RWPE2 (cell line): ENCODE results near the gene GRK6.

ENCODE experiments used
- ATAC-seq: fragments of 200-7000 bp; cut with Tn5 transposase; 3 replicates; pipeline ENCODE4 v1.9.1; 2021; ENCODE audit warnings: low read depth
- DNase-seq: peaks from one replicate; pipeline ENCODE4 v3.0.0-alpha.2; 2020; ENCODE audit warnings: low spot score
- H3K27ac ChIP-seq: fragments of 450-650 bp; 2 replicates; pipeline ENCODE4 v1.5.1; 2017; ENCODE audit warnings: mild to moderate bottlenecking; ENCODE audit not compliant: poor library complexity, severe bottlenecking
- H3K27me3 ChIP-seq: fragments of 250-450 bp; sonication (Bioruptor Pico); 2 replicates; pipeline ENCODE4 v1.5.1; 2021; ENCODE audit warnings: mild to moderate bottlenecking, moderate library complexity; ENCODE audit not compliant: insufficient read depth, poor library complexity, severe bottlenecking
- H3K36me3 ChIP-seq: fragments of 250-450 bp; sonication (Bioruptor Pico); 2 replicates; pipeline ENCODE4 v1.5.1; 2020; ENCODE audit warnings: low read depth, mild to moderate bottlenecking, moderate library complexity
- H3K4me1 ChIP-seq: fragments of 250-450 bp; sonication (Bioruptor Pico); 2 replicates; pipeline ENCODE4 v1.5.1; 2021; ENCODE audit warnings: mild to moderate bottlenecking, moderate library complexity; ENCODE audit not compliant: insufficient read depth, poor library complexity, severe bottlenecking
- H3K4me3 ChIP-seq: fragments of 250-450 bp; sonication (Bioruptor Pico); 2 replicates; pipeline ENCODE4 v1.5.1; 2021; ENCODE audit warnings: mild to moderate bottlenecking, moderate library complexity; ENCODE audit not compliant: severe bottlenecking
- H3K9me3 ChIP-seq: fragments of 250-450 bp; sonication (Bioruptor Pico); 2 replicates; pipeline ENCODE4 v1.5.1; 2021; ENCODE audit warnings: mild to moderate bottlenecking, moderate library complexity; ENCODE audit not compliant: severe bottlenecking
- CTCF ChIP-seq: fragments of 450-650 bp; IDR thresholded peaks from one replicate; pipeline ENCODE4 v1.5.1; 2017; ENCODE audit warnings: mild to moderate bottlenecking, moderate library complexity; ENCODE audit not compliant: poor library complexity, severe bottlenecking

Gene GRK6

GRCh38 chr5:177478711-177479646 lies 52.5 kb downstream of the GRK6 start:
- peaks cover 10% of the 10 kb centered on the region for H3K36me3 ChIP-seq
- DNase-seq (no peak), ATAC-seq (peak; percentile 11)
- H3K27me3 ChIP-seq, result no peaks in the 10 kb centered on the region
- peak overlapping the region; percentile 1 for H3K27ac ChIP-seq
- TF ChIP-seq CTCF, result no peak
- H3K4me3 ChIP-seq, result no peak overlapping the region
- H3K9me3 ChIP-seq, result no peaks in the 10 kb centered on the region
- peaks cover 9% of the 10 kb centered on the region for H3K4me1 ChIP-seq

- DNase-seq, result no peak
- H3K27me3 ChIP-seq, result no peaks in the 10 kb centered on the region
- H3K36me3 ChIP-seq, result peaks cover 11% of the 10 kb centered on the region
- H3K9me3 ChIP-seq, result no peaks in the 10 kb centered on the region
- ATAC-seq, result peak; percentile 0; the same call in 2 of the 3 replicates
- no peak for TF ChIP-seq CTCF
- H3K4me1 ChIP-seq, result peaks cover 9% of the 10 kb centered on the region
- no peak overlapping the region for H3K4me3 ChIP-seq
- peak overlapping the region; percentile 3 for H3K27ac ChIP-seq
Observed at GRCh38 chr5:177479774-177480173, 53.3 kb downstream of the GRK6 start.

- ATAC-seq (peak; percentile 3), DNase-seq (no peak)
- Histone ChIP-seq H3K27me3 (no peaks in the 10 kb centered on the region), H3K4me3 (no peak overlapping the region), H3K27ac (no peak overlapping the region), H3K9me3 (no peaks in the 10 kb centered on the region), H3K36me3 (peaks cover 29% of the 10 kb centered on the region), H3K4me1 (peaks cover 9% of the 10 kb centered on the region)
- no peak for TF ChIP-seq CTCF
Observed at GRCh38 chr5:177482359-177482795, 55.9 kb downstream of the GRK6 start.

- Histone ChIP-seq H3K4me3 (no peak overlapping the region), H3K9me3 (no peaks in the 10 kb centered on the region), H3K27me3 (no peaks in the 10 kb centered on the region), H3K36me3 (peaks cover 36% of the 10 kb centered on the region), H3K4me1 (peaks cover 9% of the 10 kb centered on the region), H3K27ac (no peak overlapping the region)
- DNase-seq (no peak), ATAC-seq (no peak)
- no peak for TF ChIP-seq CTCF
Observed at GRCh38 chr5:177483042-177483441, 56.6 kb downstream of the GRK6 start.
